ENCODE data around the gene TMEM106C. TPM values are rescaled to one million over a fixed set of nuclear protein-coding genes. Genes with fewer than 3 reads are reported as not detected.

Gene TMEM106C
- total and polyA plus RNA-seq, 9 of the 15 experiments (the other 6 are each of a cell fraction or from before 2014, with no cell fraction given): 37.6 to 183 (median 57.2) TPM

- no peak overlapping the region for H3K27ac ChIP-seq (ENCODE audit: extremely low read depth, low read depth, low read length)
- peaks cover 42 to 94% of the 10 kb centered on the region in 2 experiments for H3K27me3 ChIP-seq (ENCODE audit: control insufficient read depth in 2 of 2, insufficient read depth in 2 of 2, low read length in 2 of 2)
- CTCF ChIA-PET (ENCODE audit: low intra/inter-chr PET ratio): no interaction called here
- no peak overlapping the region for H3K9ac ChIP-seq (ENCODE audit: insufficient read depth in 1 of 2, low read depth in 2 of 2, low read length in 2 of 2)
- H4K20me1 ChIP-seq (replicated peaks; ENCODE audit: control insufficient read depth, insufficient read depth, low read length): peaks cover 6% of the 10 kb centered on the region; the same call in 1 of the 2 replicates
- H2AFZ ChIP-seq (ENCODE audit: low read depth, low read length): no peak overlapping the region
- POLR2A ChIA-PET: no interaction called here
- H3K36me3 ChIP-seq (ENCODE audit: control insufficient read depth, insufficient read depth, low read length): no peaks in the 10 kb centered on the region
- no peak overlapping the region for H3K4me2 ChIP-seq (ENCODE audit: insufficient read depth, low read length)
- no peaks in the 10 kb centered on the region for H3K79me2 ChIP-seq (ENCODE audit: control insufficient read depth, insufficient read depth, low read length)
- DNase-seq (ENCODE audit: extremely low read depth in 1 of 4, low spot score in 3 of 4): no peak
- no peak for ATAC-seq
- WGBS (ENCODE audit: insufficient coverage, low coverage, missing lambda C conversion rate): under 1% methylated on average over 8 of the region's 8 CpGs
- no TSS peak for BruUV-seq (replicated peaks)
- intact Hi-C loops (cut with micrococcal nuclease) (no loop called here), in situ Hi-C loops (cut with MboI) (no loop called here)
- peaks cover 3% of the 10 kb centered on the region for H3K9me1 ChIP-seq (ENCODE audit: control insufficient read depth, insufficient read depth, low read length)
- TF ChIP-seq GABPA (tag; conservative IDR thresholded peaks at IDR 0.05; ENCODE audit: low read depth): no peak
- no peak for TF ChIP-seq ARHGAP35 (IDR thresholded peaks at IDR 0.05; ENCODE audit: partially characterized antibody)
- TF ChIP-seq SMARCB1 (IDR thresholded peaks at IDR 0.05; ENCODE audit: insufficient read length, low read depth): no peak
- no peak for TF ChIP-seq FOXA1 (IDR thresholded peaks at IDR 0.05; ENCODE audit: borderline replicate concordance)
- no peak for TF ChIP-seq FOXO4 (CRISPR knock-in tag; IDR thresholded peaks at IDR 0.05)
- TF ChIP-seq ZNF282 (CRISPR knock-in tag; IDR thresholded peaks at IDR 0.05): no peak
- TF ChIP-seq SP1 (CRISPR knock-in tag; IDR thresholded peaks at IDR 0.05): no peak
- no peak overlapping the region for H3K4me3 ChIP-seq
- no peak for FAIRE-seq
- no peaks in the 10 kb centered on the region for H3K9me3 ChIP-seq (replicated peaks; ENCODE audit: control insufficient read depth, insufficient read depth, low read depth, low read length)
- peaks cover 0 to 6% of the 10 kb centered on the region in 2 experiments; a peak in 2 of 5 replicates for H3K4me1 ChIP-seq (replicated peaks in 1 of 2; ENCODE audit: control insufficient read depth in 2 of 2, insufficient read depth in 2 of 2, low read length in 2 of 2)
Measured at GRCh38 chr12:47986291-47986660, 22.9 kb downstream of the TMEM106C start.
